ENCODE data around the gene DGKE.

DNA sequence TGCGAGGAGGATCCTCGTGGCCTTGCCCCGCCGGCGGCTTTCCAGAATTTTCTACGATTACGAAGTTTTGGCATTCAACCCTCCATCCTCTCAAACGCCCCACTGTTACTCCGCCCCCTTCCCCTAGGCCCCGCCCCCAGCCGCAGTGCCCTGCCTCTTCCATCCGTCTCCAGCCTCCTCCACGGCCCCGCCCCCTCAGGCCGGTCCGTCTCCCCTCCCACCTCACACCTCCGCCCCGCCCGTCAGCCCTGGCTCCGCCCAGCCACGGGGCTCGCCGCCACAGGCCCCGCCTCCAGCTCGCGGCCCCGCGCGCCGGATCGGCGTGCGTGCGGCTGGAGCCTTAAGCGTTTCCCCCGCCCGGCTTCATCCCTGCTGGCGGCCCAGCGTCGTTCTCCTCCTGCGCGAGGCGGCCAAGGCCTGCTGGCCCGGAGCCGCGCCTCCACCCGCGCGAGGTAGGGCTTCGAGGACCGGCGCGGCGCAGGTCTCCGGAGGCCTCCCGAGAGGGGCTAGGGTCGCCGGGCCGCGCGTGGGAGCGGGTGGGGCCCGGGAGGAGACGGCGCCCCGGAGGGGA is at the start of gene DGKE, which contains the start of gene C17orf67:
- TF ChIP-seq, protein P1, sequence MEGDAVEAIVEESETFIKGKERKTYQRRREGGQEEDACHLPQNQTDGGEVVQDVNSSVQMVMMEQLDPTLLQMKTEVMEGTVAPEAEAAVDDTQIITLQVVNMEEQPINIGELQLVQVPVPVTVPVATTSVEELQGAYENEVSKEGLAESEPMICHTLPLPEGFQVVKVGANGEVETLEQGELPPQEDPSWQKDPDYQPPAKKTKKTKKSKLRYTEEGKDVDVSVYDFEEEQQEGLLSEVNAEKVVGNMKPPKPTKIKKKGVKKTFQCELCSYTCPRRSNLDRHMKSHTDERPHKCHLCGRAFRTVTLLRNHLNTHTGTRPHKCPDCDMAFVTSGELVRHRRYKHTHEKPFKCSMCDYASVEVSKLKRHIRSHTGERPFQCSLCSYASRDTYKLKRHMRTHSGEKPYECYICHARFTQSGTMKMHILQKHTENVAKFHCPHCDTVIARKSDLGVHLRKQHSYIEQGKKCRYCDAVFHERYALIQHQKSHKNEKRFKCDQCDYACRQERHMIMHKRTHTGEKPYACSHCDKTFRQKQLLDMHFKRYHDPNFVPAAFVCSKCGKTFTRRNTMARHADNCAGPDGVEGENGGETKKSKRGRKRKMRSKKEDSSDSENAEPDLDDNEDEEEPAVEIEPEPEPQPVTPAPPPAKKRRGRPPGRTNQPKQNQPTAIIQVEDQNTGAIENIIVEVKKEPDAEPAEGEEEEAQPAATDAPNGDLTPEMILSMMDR (IDR thresholded peaks at IDR 0.05): peak in 2 of 6 experiments; percentile 3 to 20
- TF ChIP-seq POLR2AphosphoS5 (IDR thresholded peaks at IDR 0.05): peak; percentile 11 to 76
